Stomach (tissue), 9 donors: ENCODE results near the gene NWD2. TPM values are rescaled to one million over a fixed set of nuclear protein-coding genes. Genes with fewer than 3 reads are reported as not detected.

Experiments
- DNase-seq, 2 donors: peaks; one replicate each; pipeline versions ENCODE4 v3.0.0 to v3.0.0-alpha.2; 2013 to 2019
- H3K27ac ChIP-seq, 5 donors: fragments of 200-600 bp in 4 of 5; sonication (generic) in 4 of 5; one replicate each; pipeline ENCODE4 v1.5.1; 2013 to 2019; ENCODE audit warnings: mild to moderate bottlenecking in 1 of 5, moderate library complexity in 1 of 5
- H3K27me3 ChIP-seq, 3 donors: fragments of 200-600 bp; sonication (generic); one replicate each; pipeline ENCODE4 v1.5.1; 2017 to 2019; ENCODE audit warnings: mixed run types in 1 of 3
- H3K36me3 ChIP-seq, 4 donors: fragments of 200-600 bp; sonication (generic); 1 replicate in 3 of 4; 2 replicates in 1 of 4; pipeline ENCODE4 v1.5.1; 2016 to 2019
- H3K4me1 ChIP-seq, 4 donors: fragments of 200-600 bp; sonication (generic); one replicate each; pipeline ENCODE4 v1.5.1; 2016 to 2019
- H3K4me3 ChIP-seq, 4 donors: fragments of 200-600 bp; sonication (generic) in 3 of 4; one replicate each; pipeline ENCODE4 v1.5.1; 2016 to 2019; ENCODE audit warnings: mild to moderate bottlenecking in 1 of 4
- H3K9me3 ChIP-seq, 4 donors: fragments of 200-600 bp; sonication (generic); one replicate each; pipeline ENCODE4 v1.5.1; 2016 to 2019
- EP300 ChIP-seq: sonication (generic); formaldehyde crosslinking; IDR thresholded peaks from one replicate; pipeline ENCODE4 v1.6.1; 2017; ENCODE audit warnings: antibody characterized with exemption
- POLR2A ChIP-seq, 4 donors: fragments of 450-650 bp; IDR thresholded peaks; one replicate each; pipeline ENCODE4 v1.6.1; 2016; ENCODE audit warnings: antibody characterized with exemption in 4 of 4, control low read depth in 2 of 4, mild to moderate bottlenecking in 1 of 4, moderate library complexity in 1 of 4
- POLR2AphosphoS5 ChIP-seq, 3 donors: sonication (generic); formaldehyde crosslinking; IDR thresholded peaks; one replicate each; pipeline ENCODE4 v1.6.1; 2016; ENCODE audit warnings: antibody characterized with exemption in 3 of 3
- WGBS, 5 donors: extraction: QIAGEN DNeasy Blood & Tissue Kit in 3 of 5; methylation state at CpG; one replicate each; pipeline versions ENCODE4 v1.1.5 to v1.1.7; 2013 to 2018; 5-methylcytosine and 5-hydroxymethylcytosine counted together
- intact Hi-C: fragments of 100-400 bp; cut with DNase I; formaldehyde crosslinking; loops from one replicate; pipeline ENCODE4 v1.15.1; 2023; ENCODE audit warnings: low total_unique reads
- polyA plus RNA-seq, 3 donors: library from polyadenylated mRNA; stranded (reverse); fragments of 200-250 nt; gene quantifications; one replicate each; pipeline ENCODE4 v1.2.3, GENCODE V29; 2013
- total RNA-seq, 5 donors: library from RNA; depleted of rRNA; stranded (reverse); fragments of >200 nt; gene quantifications; one replicate each; pipeline versions ENCODE4 v1.1.0 to v1.2.3, GENCODE V29; 2014 to 2016
- TF ChIP-seq, protein P1 (sequence below), 7 experiments: fragments of 450-650 bp in 4 of 7; fragments of 200-600 bp in 3 of 7; sonication (generic) in 3 of 7; IDR thresholded peaks; one replicate each; pipeline ENCODE4 v1.5.1; 2016 to 2019; ENCODE audit warnings: antibody characterized with exemption in 7 of 7, control low read depth in 2 of 7, mild to moderate bottlenecking in 1 of 7
- donor health status: healthy with polysubstance abuse.
- donor health status: Bipolar disorder and iron deficiency.
- donor health status: healthy.

The NWD2 gene
- total and polyA plus RNA-seq, 8 donors: under 0.01 to 1.5 (median 0.05) TPM; not detected in 5

DNA sequence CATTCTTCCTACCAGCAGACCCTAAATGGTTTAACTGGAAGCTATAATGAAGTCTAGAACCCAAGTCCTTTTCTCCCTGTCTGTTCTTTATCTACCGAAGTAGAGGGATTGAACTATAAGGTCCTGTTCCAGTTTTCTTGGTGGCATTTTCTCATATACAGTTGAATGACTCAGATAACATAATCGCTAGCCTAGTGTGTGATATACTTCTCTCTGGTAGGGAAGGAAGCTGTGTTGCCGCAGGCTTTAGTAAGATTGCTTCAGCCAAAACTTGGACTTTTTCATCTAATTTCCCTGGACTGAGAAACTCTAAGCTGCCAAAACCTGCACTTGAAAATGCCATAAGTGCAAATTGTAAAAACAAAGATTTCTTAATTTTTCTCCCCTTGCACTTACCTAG, 123.4 kb downstream of the NWD2 start:
- no peak for DNase-seq
- H3K36me3 ChIP-seq: no peaks in the 10 kb centered on the region
- H3K4me3 ChIP-seq: no peak overlapping the region
- 72 to 87% (median 83%) methylated on average over 3 of the region's 3 CpGs for WGBS, 5 donors
- no peak for TF ChIP-seq EP300
- TF ChIP-seq POLR2A (IDR thresholded peaks at IDR 0.05): no peak
- no peak for TF ChIP-seq POLR2AphosphoS5 (IDR thresholded peaks at IDR 0.05)
- TF ChIP-seq, protein P1, sequence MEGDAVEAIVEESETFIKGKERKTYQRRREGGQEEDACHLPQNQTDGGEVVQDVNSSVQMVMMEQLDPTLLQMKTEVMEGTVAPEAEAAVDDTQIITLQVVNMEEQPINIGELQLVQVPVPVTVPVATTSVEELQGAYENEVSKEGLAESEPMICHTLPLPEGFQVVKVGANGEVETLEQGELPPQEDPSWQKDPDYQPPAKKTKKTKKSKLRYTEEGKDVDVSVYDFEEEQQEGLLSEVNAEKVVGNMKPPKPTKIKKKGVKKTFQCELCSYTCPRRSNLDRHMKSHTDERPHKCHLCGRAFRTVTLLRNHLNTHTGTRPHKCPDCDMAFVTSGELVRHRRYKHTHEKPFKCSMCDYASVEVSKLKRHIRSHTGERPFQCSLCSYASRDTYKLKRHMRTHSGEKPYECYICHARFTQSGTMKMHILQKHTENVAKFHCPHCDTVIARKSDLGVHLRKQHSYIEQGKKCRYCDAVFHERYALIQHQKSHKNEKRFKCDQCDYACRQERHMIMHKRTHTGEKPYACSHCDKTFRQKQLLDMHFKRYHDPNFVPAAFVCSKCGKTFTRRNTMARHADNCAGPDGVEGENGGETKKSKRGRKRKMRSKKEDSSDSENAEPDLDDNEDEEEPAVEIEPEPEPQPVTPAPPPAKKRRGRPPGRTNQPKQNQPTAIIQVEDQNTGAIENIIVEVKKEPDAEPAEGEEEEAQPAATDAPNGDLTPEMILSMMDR (IDR thresholded peaks at IDR 0.05): no peak
- intact Hi-C loops: no loop called here
- H3K9me3 ChIP-seq: no peaks in the 10 kb centered on the region
- H3K4me1 ChIP-seq: no peaks in the 10 kb centered on the region
- H3K27ac ChIP-seq: no peak overlapping the region
- H3K27me3 ChIP-seq: no peaks in the 10 kb centered on the region

DNA sequence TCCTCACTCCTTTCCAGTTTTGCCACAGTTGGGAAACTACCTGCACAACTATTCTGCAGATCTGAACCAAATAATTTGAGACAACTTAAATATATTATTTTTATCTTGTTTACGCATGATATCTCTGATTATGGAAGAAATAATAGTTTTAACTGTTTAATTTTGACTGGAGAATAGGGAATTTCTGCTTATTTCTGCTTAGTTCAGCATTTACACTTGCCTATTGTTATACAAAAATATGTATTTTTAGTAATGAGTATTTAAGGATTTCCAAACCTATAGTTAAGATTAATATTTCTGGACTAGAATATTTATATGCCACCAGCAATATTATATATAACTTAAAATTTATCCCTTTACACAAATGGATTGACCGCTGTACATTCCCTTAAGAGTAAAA, 125.5 kb downstream of the NWD2 start:
- Histone ChIP-seq H3K4me3 (no peak overlapping the region), H3K9me3 (no peaks in the 10 kb centered on the region), H3K4me1 (no peaks in the 10 kb centered on the region), H3K27ac (no peak overlapping the region), H3K27me3 (no peaks in the 10 kb centered on the region), H3K36me3 (no peaks in the 10 kb centered on the region)
- intact Hi-C loops: no loop called here
- TF ChIP-seq EP300: no peak
- TF ChIP-seq POLR2AphosphoS5 (IDR thresholded peaks at IDR 0.05): no peak
- TF ChIP-seq, protein P1 (IDR thresholded peaks at IDR 0.05): no peak
- TF ChIP-seq POLR2A (IDR thresholded peaks at IDR 0.05): no peak
- no peak for DNase-seq
- WGBS, 5 donors: 85 to 96% (median 94%) methylated on average over 2 of the region's 2 CpGs

- WGBS, 5 donors: 37 to 59% (median 49%) methylated on average over 9 of the region's 9 CpGs
- Histone ChIP-seq H3K9me3 (no peaks in the 10 kb centered on the region), H3K4me3 (no peak overlapping the region), H3K4me1 (no peaks in the 10 kb centered on the region), H3K36me3 (no peaks in the 10 kb centered on the region), H3K27me3 (no peaks in the 10 kb centered on the region), H3K27ac (no peak overlapping the region)
- TF ChIP-seq POLR2A (IDR thresholded peaks at IDR 0.05) (no peak), EP300 (no peak), POLR2AphosphoS5 (IDR thresholded peaks at IDR 0.05) (no peak)
- TF ChIP-seq, protein P1 (IDR thresholded peaks at IDR 0.05): no peak
- no peak for DNase-seq
- intact Hi-C loops: no loop called here
Measured at GRCh38 chr4:37381040-37381668, 136.6 kb downstream of the NWD2 start.

- intact Hi-C loops: no loop called here
- no peak overlapping the region for H3K27ac ChIP-seq
- H3K9me3 ChIP-seq: no peaks in the 10 kb centered on the region
- 22 to 35% (median 31%) methylated on average over 7 of the region's 7 CpGs for WGBS, 5 donors
- H3K36me3 ChIP-seq: no peaks in the 10 kb centered on the region
- TF ChIP-seq, protein P1 (IDR thresholded peaks at IDR 0.05): peak in 5 of 7 experiments; percentile 35 to 55 (median 48)
- TF ChIP-seq EP300: no peak
- H3K27me3 ChIP-seq: no peaks in the 10 kb centered on the region
- H3K4me1 ChIP-seq: no peaks in the 10 kb centered on the region
- no peak overlapping the region for H3K4me3 ChIP-seq
- DNase-seq: peak in 1 of 2 donors; percentile 73
Measured at GRCh38 chr4:37383579-37384229, 139.2 kb downstream of the NWD2 start.
